T-helper 2 cell treated with Interferon-gamma antibody and Interleukin-4, amounts not matched to agents 5 μg/mL and 100 μg/mL, for 36 hours (primary cell): Measurements from ENCODE around the gene TMA7B.

Source experiments
- DNase-seq: peaks from one replicate; pipeline ENCODE4 v3.0.0; 2021; ENCODE audit warnings: low spot score
- H3K27ac Mint-ChIP-seq: one replicate; pipeline ENCODE4 v1.8.0; 2021; ENCODE audit warnings: mild to moderate bottlenecking, mixed read lengths
- H3K27me3 Mint-ChIP-seq: one replicate; pipeline ENCODE4 v1.8.0; 2021; ENCODE audit warnings: low read depth, mixed read lengths
- H3K36me3 Mint-ChIP-seq: one replicate; pipeline ENCODE4 v1.8.0; 2021; ENCODE audit warnings: low read depth, mixed read lengths
- H3K4me1 Mint-ChIP-seq: one replicate; pipeline ENCODE4 v1.8.0; 2021; ENCODE audit warnings: low read depth, mixed read lengths
- H3K4me3 Mint-ChIP-seq: one replicate; pipeline ENCODE4 v1.8.0; 2022; ENCODE audit warnings: mild to moderate bottlenecking, moderate library complexity, mixed read lengths
- H3K9me3 Mint-ChIP-seq: one replicate; pipeline ENCODE4 v1.8.0; 2021; ENCODE audit warnings: mixed read lengths

TMA7B gene

DNA sequence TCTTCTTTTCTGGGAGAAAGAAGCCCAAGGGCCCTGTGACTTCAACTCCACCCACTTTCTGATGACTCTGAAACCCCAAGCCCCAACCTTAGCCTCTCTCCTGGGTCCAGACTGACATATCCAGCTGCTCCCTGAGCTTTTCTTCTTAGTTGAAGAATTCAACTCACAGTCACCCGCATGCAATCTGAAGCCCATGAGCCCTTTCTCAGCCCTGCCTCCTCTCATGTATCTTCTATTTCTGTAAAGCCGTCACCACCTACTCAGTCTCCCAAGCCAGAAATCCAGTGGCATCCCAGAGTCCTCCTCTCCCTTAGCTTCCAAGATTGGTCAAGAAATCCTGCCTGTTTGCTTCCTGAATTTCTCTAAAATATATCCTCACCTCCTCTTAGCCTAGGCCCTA lies 7.1 kb upstream of the TMA7B start:
- Mint-ChIP-seq H3K27me3 (no peaks in the 10 kb centered on the region), H3K36me3 (peaks cover 90% of the 10 kb centered on the region), H3K4me1 (peaks cover 82% of the 10 kb centered on the region), H3K27ac (peak overlapping the region; percentile 82), H3K9me3 (no peaks in the 10 kb centered on the region), H3K4me3 (peak overlapping the region; percentile 65)
- no peak for DNase-seq

DNA sequence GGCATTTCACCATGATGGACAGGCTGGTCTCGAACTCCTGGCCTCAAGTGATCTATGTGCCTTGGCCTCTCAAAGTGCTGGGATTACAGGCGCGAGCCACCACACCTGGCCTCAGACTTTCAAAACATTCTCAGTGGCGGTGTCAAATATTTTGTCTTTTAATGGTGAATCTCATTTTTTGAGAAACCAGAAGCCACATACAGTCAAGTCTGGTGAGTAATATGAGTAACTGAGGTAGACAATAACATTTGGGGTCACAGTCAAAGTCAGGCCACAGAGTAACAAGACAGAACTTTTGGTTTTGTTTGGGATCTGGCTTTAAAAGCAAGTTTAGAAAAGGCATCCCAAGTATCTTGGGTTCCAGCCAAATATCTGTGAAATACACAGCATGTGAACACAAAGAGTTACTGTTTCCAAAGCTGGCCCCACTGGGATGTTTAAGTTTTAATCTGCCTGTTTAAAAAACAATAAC lies 5.6 kb upstream of the TMA7B start:
- Mint-ChIP-seq H3K4me1 (peaks cover 85% of the 10 kb centered on the region), H3K36me3 (peaks cover 90% of the 10 kb centered on the region), H3K27ac (peak overlapping the region; percentile 45), H3K4me3 (peak overlapping the region; percentile 10), H3K27me3 (no peaks in the 10 kb centered on the region), H3K9me3 (no peaks in the 10 kb centered on the region)
- DNase-seq: peak; percentile 37

DNA sequence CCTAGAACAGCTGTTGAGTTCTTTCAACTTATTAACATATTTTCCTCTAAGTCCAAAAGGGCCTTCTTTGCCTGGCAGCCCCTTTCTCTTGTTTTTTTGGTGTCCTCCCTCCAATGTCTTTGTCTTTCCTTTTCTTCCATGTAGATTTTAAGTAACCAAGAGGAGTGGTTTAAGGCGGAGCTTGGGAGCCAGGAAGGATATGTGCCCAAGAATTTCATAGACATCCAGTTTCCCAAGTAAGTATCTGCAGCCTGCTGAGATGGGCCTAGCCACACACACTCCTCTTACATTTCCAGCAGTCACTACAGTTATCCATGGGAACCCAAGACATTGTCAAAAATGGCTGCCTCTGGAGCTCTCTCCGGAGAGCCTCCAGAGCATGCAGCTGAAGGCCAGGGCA lies 4.5 kb upstream of the TMA7B start:
- peaks cover 85% of the 10 kb centered on the region for H3K4me1 Mint-ChIP-seq
- no peaks in the 10 kb centered on the region for H3K9me3 Mint-ChIP-seq
- no peaks in the 10 kb centered on the region for H3K27me3 Mint-ChIP-seq
- H3K27ac Mint-ChIP-seq: peak overlapping the region; percentile 16
- DNase-seq: no peak
- peaks cover 90% of the 10 kb centered on the region for H3K36me3 Mint-ChIP-seq
- peak overlapping the region; percentile 60 for H3K4me3 Mint-ChIP-seq

GRCh38 chr22:39956932-39957664 lies 3.1 kb upstream of the TMA7B start:
- Mint-ChIP-seq H3K9me3 (no peaks in the 10 kb centered on the region), H3K36me3 (peaks cover 90% of the 10 kb centered on the region), H3K27ac (peak overlapping the region; percentile 11), H3K27me3 (no peaks in the 10 kb centered on the region), H3K4me1 (peaks cover 86% of the 10 kb centered on the region), H3K4me3 (peak overlapping the region; percentile 60)
- no peak for DNase-seq

DNA sequence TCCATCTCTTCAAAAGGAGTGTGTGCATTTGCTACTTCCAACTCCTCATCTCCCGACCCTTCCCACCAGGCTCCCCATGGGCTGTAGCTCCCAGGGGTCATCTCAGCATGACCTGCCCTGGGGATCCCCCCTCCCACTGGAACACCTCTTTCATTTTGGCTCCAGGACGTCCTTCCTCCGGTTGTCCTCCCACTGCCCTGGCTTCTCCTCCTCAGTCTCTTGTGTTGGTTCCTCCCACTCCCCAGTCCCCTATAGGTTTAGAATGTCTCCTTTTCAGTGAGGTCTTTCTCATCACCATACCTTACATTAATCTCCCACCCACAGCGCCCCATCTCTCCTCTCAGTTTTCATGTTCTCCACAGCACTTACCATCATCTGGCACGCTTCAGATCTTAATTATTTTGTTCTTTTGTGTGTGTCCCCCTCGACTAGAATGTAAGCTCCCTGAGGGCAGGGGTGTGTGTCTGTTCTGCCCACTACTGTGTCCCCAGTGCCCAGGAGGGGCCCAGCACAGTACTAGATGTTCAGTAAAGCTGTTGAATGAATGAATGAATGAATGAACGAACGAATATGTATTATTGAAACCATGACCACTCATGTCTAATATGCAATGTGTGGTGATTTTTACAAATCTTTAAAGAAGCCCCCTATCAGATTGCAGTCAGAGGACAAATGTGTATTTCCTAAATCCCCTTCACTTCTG lies 2.0 kb upstream of the TMA7B start:
- Mint-ChIP-seq H3K36me3 (peaks cover 86% of the 10 kb centered on the region), H3K4me3 (peak overlapping the region; percentile 33), H3K4me1 (peaks cover 76% of the 10 kb centered on the region), H3K27me3 (no peaks in the 10 kb centered on the region), H3K9me3 (no peaks in the 10 kb centered on the region), H3K27ac (peak overlapping the region; percentile 67)
- no peak for DNase-seq

GRCh38 chr22:39958949-39959639 lies 1.1 kb upstream of the TMA7B start:
- H3K4me3 Mint-ChIP-seq: peak overlapping the region; percentile 17
- peaks cover 84% of the 10 kb centered on the region for H3K36me3 Mint-ChIP-seq
- no peaks in the 10 kb centered on the region for H3K9me3 Mint-ChIP-seq
- DNase-seq: no peak
- H3K4me1 Mint-ChIP-seq: peaks cover 69% of the 10 kb centered on the region
- peak overlapping the region; percentile 64 for H3K27ac Mint-ChIP-seq
- H3K27me3 Mint-ChIP-seq: no peaks in the 10 kb centered on the region

DNA sequence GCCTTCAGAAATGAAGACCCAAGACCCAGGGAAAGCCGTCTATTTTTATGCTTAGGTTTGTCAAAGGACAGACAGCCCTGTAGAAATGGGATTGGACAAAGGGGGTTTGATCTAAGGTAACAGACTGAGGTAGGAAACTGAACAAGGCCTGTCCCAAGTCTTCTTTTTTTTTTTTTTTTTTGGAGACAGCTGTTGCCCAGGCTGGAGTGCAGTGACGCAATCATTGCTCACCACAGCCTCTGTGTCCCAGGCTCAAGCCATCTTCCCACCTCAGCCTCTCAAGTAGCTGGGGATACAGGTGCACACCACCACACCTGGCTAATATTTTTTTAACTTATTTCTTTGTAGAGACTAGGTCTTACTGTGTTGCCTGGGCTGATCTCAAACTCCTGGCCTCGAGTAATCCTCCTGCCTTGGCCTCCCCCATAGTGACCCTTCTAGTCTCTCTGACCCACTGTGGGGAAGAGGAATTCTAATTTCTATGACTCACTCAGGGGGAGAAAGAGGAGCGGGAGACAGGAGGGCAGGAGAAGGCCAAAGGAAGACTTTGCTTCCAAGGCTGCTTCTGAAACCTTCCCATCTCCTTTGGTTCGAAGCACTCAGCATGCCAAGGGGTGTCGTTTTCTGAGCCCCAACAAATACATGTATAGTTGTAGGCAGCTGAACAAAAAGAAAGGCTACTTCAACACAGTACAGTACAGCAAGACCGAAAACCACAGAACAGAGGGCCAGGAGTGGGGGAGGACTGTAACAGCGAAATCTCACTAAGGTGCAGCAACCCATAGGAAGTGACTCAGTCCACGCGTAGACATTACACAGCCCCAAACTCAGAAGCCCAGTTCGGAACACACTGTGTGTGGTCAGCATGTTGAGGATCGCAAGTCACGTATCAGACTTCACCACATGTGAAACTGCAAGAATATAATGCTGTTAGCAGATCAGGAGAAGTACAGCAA lies 872 bp downstream of the TMA7B start:
- Mint-ChIP-seq H3K36me3 (peaks cover 85% of the 10 kb centered on the region), H3K4me1 (peaks cover 58% of the 10 kb centered on the region), H3K27ac (peak overlapping the region; percentile 77), H3K9me3 (no peaks in the 10 kb centered on the region), H3K27me3 (no peaks in the 10 kb centered on the region), H3K4me3 (peak overlapping the region; percentile 70)
- peak; percentile 87 for DNase-seq

DNA sequence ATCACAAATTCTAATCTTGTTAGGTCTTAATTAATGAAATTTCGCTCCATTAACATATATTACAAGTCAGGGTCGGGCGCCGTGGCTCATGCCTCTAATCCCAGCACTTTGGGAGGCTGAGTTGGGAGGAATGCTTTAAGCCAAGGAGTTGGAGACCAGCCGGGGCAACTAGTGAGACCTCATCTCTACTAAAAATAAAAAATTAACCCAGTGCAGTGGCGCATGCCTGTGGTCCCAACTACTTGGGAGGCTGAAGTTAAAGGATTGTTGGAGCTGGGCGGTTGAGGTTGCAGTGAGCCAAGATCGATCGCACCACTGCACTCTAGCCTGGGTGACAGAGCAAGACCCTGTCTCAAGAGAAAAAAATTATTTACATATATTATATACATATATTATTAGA lies 1.9 kb downstream of the TMA7B start:
- Mint-ChIP-seq H3K9me3 (no peaks in the 10 kb centered on the region), H3K4me3 (peak overlapping the region; percentile 70), H3K27me3 (no peaks in the 10 kb centered on the region), H3K4me1 (peaks cover 54% of the 10 kb centered on the region), H3K27ac (peak overlapping the region; percentile 77), H3K36me3 (peaks cover 89% of the 10 kb centered on the region)
- no peak for DNase-seq

- no peak for DNase-seq
- H3K36me3 Mint-ChIP-seq: peaks cover 81% of the 10 kb centered on the region
- H3K27ac Mint-ChIP-seq: peak overlapping the region; percentile 16
- H3K27me3 Mint-ChIP-seq: no peaks in the 10 kb centered on the region
- no peak overlapping the region for H3K4me3 Mint-ChIP-seq
- no peaks in the 10 kb centered on the region for H3K9me3 Mint-ChIP-seq
- peaks cover 20% of the 10 kb centered on the region for H3K4me1 Mint-ChIP-seq
Measured at GRCh38 chr22:39965748-39966147, 5.6 kb downstream of the TMA7B start.

DNA sequence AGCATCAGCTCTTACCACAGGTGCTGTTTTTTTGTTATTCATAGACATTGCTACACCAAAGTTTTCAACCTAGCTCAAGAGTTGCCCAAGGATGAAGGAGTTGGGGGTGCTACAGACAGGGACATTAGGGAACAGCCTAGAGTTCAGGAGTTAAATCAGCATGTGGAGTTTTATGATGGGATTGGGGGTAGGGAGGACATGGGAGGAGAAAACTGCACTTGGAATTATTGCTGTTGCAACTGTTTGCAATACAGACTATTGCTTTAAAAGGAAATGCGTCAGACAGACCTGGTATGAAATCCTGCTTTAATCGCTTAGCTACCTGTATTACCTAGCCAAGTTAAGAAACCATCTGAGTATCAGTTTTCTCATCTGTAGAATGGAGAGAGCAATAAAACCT lies 6.3 kb downstream of the TMA7B start:
- no peaks in the 10 kb centered on the region for H3K27me3 Mint-ChIP-seq
- peaks cover 12% of the 10 kb centered on the region for H3K4me1 Mint-ChIP-seq
- no peaks in the 10 kb centered on the region for H3K9me3 Mint-ChIP-seq
- no peak for DNase-seq
- H3K36me3 Mint-ChIP-seq: peaks cover 82% of the 10 kb centered on the region
- H3K4me3 Mint-ChIP-seq: no peak overlapping the region
- H3K27ac Mint-ChIP-seq: no peak overlapping the region

DNA sequence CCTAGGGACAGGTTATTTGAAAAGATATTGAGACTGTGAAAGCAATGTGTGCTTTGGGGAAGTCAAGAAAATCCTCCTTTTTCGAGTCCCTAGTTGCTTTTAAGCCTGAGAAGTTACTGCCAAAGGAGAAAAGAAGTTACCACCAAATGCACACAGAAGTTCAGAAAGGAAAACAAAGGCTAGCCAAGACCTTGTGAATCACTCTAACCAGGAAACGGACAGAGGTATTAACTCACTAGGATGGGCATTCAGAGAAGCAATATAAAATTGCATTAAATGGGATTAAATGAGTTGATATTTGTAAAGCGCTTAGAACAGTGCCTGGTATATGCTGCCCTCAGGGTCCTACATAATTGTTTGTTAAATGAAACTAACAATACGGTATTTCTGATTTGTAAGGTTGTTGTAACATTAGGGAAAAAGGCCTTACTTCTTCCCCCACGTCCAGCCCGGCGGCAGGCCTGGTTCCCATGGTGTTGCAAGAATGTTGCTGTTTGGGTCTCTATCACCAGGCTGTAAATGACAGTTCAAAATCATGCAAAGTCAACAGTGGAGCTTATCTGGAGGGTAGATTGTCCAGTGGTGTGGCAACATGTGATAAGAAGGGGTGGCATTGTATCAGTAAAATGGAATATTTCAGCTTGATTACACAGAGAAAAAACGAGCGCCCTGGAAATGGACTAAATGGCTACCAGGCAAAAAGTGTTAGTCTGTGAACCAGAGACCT lies 7.1 kb downstream of the TMA7B start:
- H3K27ac Mint-ChIP-seq: no peak overlapping the region
- no peaks in the 10 kb centered on the region for H3K9me3 Mint-ChIP-seq
- H3K4me1 Mint-ChIP-seq: peaks cover 7% of the 10 kb centered on the region
- no peak overlapping the region for H3K4me3 Mint-ChIP-seq
- no peaks in the 10 kb centered on the region for H3K27me3 Mint-ChIP-seq
- no peak for DNase-seq
- peaks cover 83% of the 10 kb centered on the region for H3K36me3 Mint-ChIP-seq

DNA sequence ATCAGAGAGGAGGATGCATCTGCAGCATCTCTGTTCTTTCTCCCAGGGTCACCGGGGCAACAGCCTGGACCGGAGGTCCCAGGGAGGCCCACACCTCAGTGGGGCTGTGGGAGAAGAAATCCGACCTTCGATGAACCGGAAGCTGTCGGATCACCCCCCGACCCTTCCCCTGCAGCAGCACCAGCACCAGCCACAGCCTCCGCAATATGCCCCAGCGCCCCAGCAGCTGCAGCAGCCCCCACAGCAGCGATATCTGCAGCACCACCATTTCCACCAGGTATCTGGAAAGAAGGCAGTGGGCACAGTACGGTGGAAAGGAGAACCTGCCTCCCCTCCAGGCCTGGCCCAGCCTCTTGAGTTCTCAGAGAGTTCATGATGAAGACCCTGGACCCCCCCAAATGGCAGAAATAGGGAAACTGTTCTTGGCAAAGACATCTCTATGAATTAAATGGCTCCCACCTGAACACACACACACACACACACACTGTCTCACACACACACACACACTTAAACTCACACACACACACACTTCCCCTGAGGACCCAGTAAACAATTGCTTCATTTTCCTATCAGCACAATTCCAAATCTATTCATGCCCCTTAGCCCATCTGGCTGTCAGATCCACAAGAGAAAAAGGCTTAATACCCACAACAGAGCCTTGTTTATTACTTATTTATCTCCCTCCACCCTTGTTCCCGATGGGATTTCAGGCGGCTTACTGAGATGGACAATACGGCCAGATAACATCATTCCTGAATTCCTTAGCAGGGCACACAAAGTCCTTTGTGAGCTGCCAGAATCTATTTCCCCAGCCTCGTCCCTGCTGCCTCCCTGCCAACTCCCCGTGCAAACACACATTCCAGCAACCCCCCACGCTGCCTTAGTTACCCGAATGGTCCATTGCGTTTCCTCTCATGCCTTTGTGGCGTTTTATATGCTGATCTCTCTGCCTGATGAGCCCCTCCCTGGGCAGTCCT lies 8.1 kb downstream of the TMA7B start:
- Mint-ChIP-seq H3K27me3 (no peaks in the 10 kb centered on the region), H3K9me3 (no peaks in the 10 kb centered on the region), H3K4me3 (no peak overlapping the region), H3K27ac (no peak overlapping the region), H3K4me1 (peaks cover 5% of the 10 kb centered on the region), H3K36me3 (peaks cover 87% of the 10 kb centered on the region)
- no peak for DNase-seq
